Neural progenitor cell (in vitro differentiated cells): Measurements from ENCODE around the gene ZFP90. TPM values are rescaled to one million over a fixed set of nuclear protein-coding genes. Genes with fewer than 3 reads are reported as not detected.
A peak's percentile ranks its signal among the peaks of the same experiment; 100 is the strongest.
"Not testable (repeated sequence)": the region's sequence is repeated elsewhere in the genome, so short reads cannot be mapped to it uniquely, and the experiment has no call there.

Source experiments
- DNase-seq: peaks from one replicate; pipeline ENCODE4 v3.0.0-alpha.2; 2016; ENCODE audit warnings: low spot score
- H2AFZ ChIP-seq: fragments of 200-600 bp; sonication (generic); replicated peaks from 2 replicates; pipeline ENCODE4 v1.6.1; 2016; ENCODE audit warnings: antibody characterized with exemption
- H3F3A ChIP-seq: fragments of 200-600 bp; sonication (generic); 2 replicates; pipeline ENCODE4 v1.6.1; 2016; ENCODE audit warnings: antibody characterized with exemption, low read depth
- H3K27ac ChIP-seq: fragments of 200-600 bp; sonication (generic); 2 replicates; pipeline ENCODE4 v1.5.1; 2016; ENCODE audit warnings: mild to moderate bottlenecking
- H3K27me3 ChIP-seq: fragments of 200-600 bp; sonication (generic); 2 replicates; pipeline ENCODE4 v1.6.1; 2016; ENCODE audit warnings: mild to moderate bottlenecking, moderate library complexity
- H3K36me3 ChIP-seq: fragments of 200-600 bp; sonication (generic); 2 replicates; pipeline ENCODE4 v1.5.1; 2016
- H3K4me1 ChIP-seq: fragments of 200-600 bp; sonication (generic); 2 replicates; pipeline ENCODE4 v1.6.1; 2016; ENCODE audit warnings: mixed run types
- H3K4me2 ChIP-seq: fragments of 200-600 bp; sonication (generic); 2 replicates; pipeline ENCODE4 v1.6.1; 2016
- H3K4me3 ChIP-seq: fragments of 200-600 bp; sonication (generic); 2 replicates; pipeline ENCODE4 v1.5.1; 2016
- H3K79me2 ChIP-seq: fragments of 200-600 bp; sonication (generic); 2 replicates; pipeline ENCODE4 v1.6.1; 2016; ENCODE audit warnings: low read depth
- H3K9ac ChIP-seq: fragments of 200-600 bp; sonication (generic); 2 replicates; pipeline ENCODE4 v1.6.1; 2016
- H3K9me3 ChIP-seq: fragments of 200-600 bp; sonication (generic); 2 replicates; pipeline ENCODE4 v1.5.1; 2016; ENCODE audit warnings: low read depth
- H4K20me1 ChIP-seq: fragments of 200-600 bp; sonication (generic); 2 replicates; pipeline ENCODE4 v1.6.1; 2016; ENCODE audit warnings: low read depth
- H3K27ac Mint-ChIP-seq: 3 replicates; pipeline ENCODE4 v1.8.0; 2021; ENCODE audit warnings: mixed read lengths
- H3K27me3 Mint-ChIP-seq: 2 replicates; pipeline ENCODE4 v1.8.0; 2022; ENCODE audit warnings: low read depth, mild to moderate bottlenecking, inconsistent platforms, moderate library complexity, mixed read lengths; ENCODE audit not compliant: insufficient read depth
- H3K36me3 Mint-ChIP-seq: 3 replicates; pipeline ENCODE4 v1.8.0; 2021; ENCODE audit warnings: mixed read lengths
- H3K4me1 Mint-ChIP-seq: 3 replicates; pipeline ENCODE4 v1.8.0; 2021; ENCODE audit warnings: mixed read lengths
- H3K4me3 Mint-ChIP-seq: 3 replicates; pipeline ENCODE4 v1.8.0; 2021; ENCODE audit warnings: mild to moderate bottlenecking, moderate library complexity, mixed read lengths
- H3K9me3 Mint-ChIP-seq: 3 replicates; pipeline ENCODE4 v1.8.0; 2020; ENCODE audit warnings: mixed read lengths
- CTCF ChIP-seq: fragments of 200-600 bp; sonication (generic); IDR thresholded peaks from 2 replicates; pipeline ENCODE4 v1.5.1; 2017; ENCODE audit warnings: antibody characterized with exemption, mild to moderate bottlenecking
- EZH2 ChIP-seq: fragments of 200-600 bp; sonication (generic); IDR thresholded peaks from 2 replicates; pipeline ENCODE4 v1.6.1; 2017; ENCODE audit warnings: antibody characterized with exemption, mild to moderate bottlenecking, moderate library complexity
- EZH2phosphoT487 ChIP-seq: fragments of 200-600 bp; sonication (generic); IDR thresholded peaks from 2 replicates; pipeline ENCODE4 v1.6.1; 2017; ENCODE audit warnings: antibody characterized with exemption
- total RNA-seq: library from RNA; depleted of rRNA; stranded (reverse); fragments of >200 nt; gene quantifications from 2 replicates; pipeline ENCODE4 v1.2.3, GENCODE V29; 2015; ENCODE audit warnings: low replicate concordance

ZFP90 gene
- total RNA-seq, 1 donor from 2014 or later = 63.6 TPM

- Histone ChIP-seq H2AFZ (no peak overlapping the region), H3K27ac (no peak overlapping the region), H3K9me3 (peaks cover under 1% of the 10 kb centered on the region), H4K20me1 (no peaks in the 10 kb centered on the region), H3K4me2 (no peak overlapping the region), H3K4me3 (no peak overlapping the region), H3K36me3 (peaks cover 45% of the 10 kb centered on the region), H3K27me3 (no peaks in the 10 kb centered on the region), H3F3A (no peaks in the 10 kb centered on the region), H3K4me1 (no peaks in the 10 kb centered on the region), H3K79me2 (peaks cover 44% of the 10 kb centered on the region), H3K9ac (no peak overlapping the region)
- Mint-ChIP-seq H3K9me3 (peaks cover 90% of the 10 kb centered on the region), H3K4me1 (no peaks in the 10 kb centered on the region), H3K27me3 (peaks cover 19% of the 10 kb centered on the region), H3K4me3 (no peak overlapping the region), H3K27ac (no peak overlapping the region), H3K36me3 (peaks cover 88% of the 10 kb centered on the region)
- TF ChIP-seq CTCF = no peak
- no peak for TF ChIP-seq EZH2phosphoT487
- no peak for TF ChIP-seq EZH2
- no peak for DNase-seq
Measured at GRCh38 chr16:68553186-68553585, 14.1 kb downstream of the ZFP90 start.

GRCh38 chr16:68560341-68560740 is 21.2 kb downstream of the ZFP90 start:
- Histone ChIP-seq H3K9me3 (peaks cover 56% of the 10 kb centered on the region), H3K36me3 (peaks cover 73% of the 10 kb centered on the region)
- H3K4me3 ChIP-seq = not testable (repeated sequence)

GRCh38 chr16:68563631-68564381 is 24.7 kb downstream of the ZFP90 start:
- Histone ChIP-seq H3K4me2 (no peak overlapping the region), H3K9me3 (peaks cover 85% of the 10 kb centered on the region), H3K27me3 (no peaks in the 10 kb centered on the region), H3F3A (peaks cover 23% of the 10 kb centered on the region), H2AFZ (no peak overlapping the region), H3K27ac (no peak overlapping the region), H3K4me1 (no peaks in the 10 kb centered on the region), H4K20me1 (no peaks in the 10 kb centered on the region), H3K4me3 (no peak overlapping the region), H3K9ac (no peak overlapping the region), H3K79me2 (no peaks in the 10 kb centered on the region), H3K36me3 (peaks cover 65% of the 10 kb centered on the region)
- TF ChIP-seq CTCF (no peak), EZH2 (no peak), EZH2phosphoT487 (no peak)
- Mint-ChIP-seq H3K36me3 (peaks cover 85% of the 10 kb centered on the region), H3K9me3 (peaks cover 95% of the 10 kb centered on the region), H3K4me3 (no peak overlapping the region), H3K4me1 (no peaks in the 10 kb centered on the region), H3K27ac (no peak overlapping the region), H3K27me3 (peaks cover 13% of the 10 kb centered on the region)
- no peak for DNase-seq

More at GRCh38 chr16:68560341-68560740, 21.2 kb downstream of the ZFP90 start:
- not testable (repeated sequence) for H4K20me1 ChIP-seq, H3K4me1 Mint-ChIP-seq, DNase-seq, H3K27me3 ChIP-seq, H2AFZ ChIP-seq, H3K4me1 ChIP-seq, H3K9ac ChIP-seq, H3K27ac ChIP-seq, H3K27ac Mint-ChIP-seq, H3K4me3 Mint-ChIP-seq, H3K4me2 ChIP-seq, H3K79me2 ChIP-seq
- Mint-ChIP-seq H3K27me3 (peaks cover 15% of the 10 kb centered on the region), H3K9me3 (peaks cover 96% of the 10 kb centered on the region), H3K36me3 (peaks cover 96% of the 10 kb centered on the region)
- H3F3A ChIP-seq = peaks cover 23% of the 10 kb centered on the region

- Histone ChIP-seq H3K9ac (no peak overlapping the region), H4K20me1 (no peaks in the 10 kb centered on the region), H3K4me3 (no peak overlapping the region), H3K79me2 (no peaks in the 10 kb centered on the region), H3K4me2 (no peak overlapping the region), H3K27me3 (no peaks in the 10 kb centered on the region), H3K4me1 (no peaks in the 10 kb centered on the region), H3K9me3 (peaks cover 85% of the 10 kb centered on the region), H3F3A (peaks cover 23% of the 10 kb centered on the region), H3K27ac (no peak overlapping the region), H2AFZ (no peak overlapping the region), H3K36me3 (peaks cover 58% of the 10 kb centered on the region)
- Mint-ChIP-seq H3K27me3 (peaks cover 13% of the 10 kb centered on the region), H3K4me3 (no peak overlapping the region), H3K27ac (no peak overlapping the region), H3K36me3 (peaks cover 82% of the 10 kb centered on the region), H3K4me1 (no peaks in the 10 kb centered on the region), H3K9me3 (peaks cover 93% of the 10 kb centered on the region)
- DNase-seq = peak; percentile 5
- no peak for TF ChIP-seq EZH2phosphoT487
- no peak for TF ChIP-seq EZH2
- no peak for TF ChIP-seq CTCF
Measured at GRCh38 chr16:68564382-68564985, 25.4 kb downstream of the ZFP90 start.
